Endothelial cell of umbilical vein (primary cell): ENCODE data around the gene MYLIP. TPM values are rescaled to one million over a fixed set of nuclear protein-coding genes. Genes with fewer than 3 reads are reported as not detected.

Experiments used
- BruUV-seq: library from RNA; stranded (reverse); fragments of 400-500 nt; replicated peaks from 2 replicates; lab custom pipeline; 2021; lab: Mats Ljungman, UMichigan
- CTCF ChIA-PET: fragments of 300-600, 350-600 bp; sonication (Branson Sonifier 250); formaldehyde crosslinking; loops from one replicate; lab custom pipeline; 2021; ENCODE audit warnings: antibody characterized with exemption, inconsistent platforms; lab: Charles Lee
- POLR2A ChIA-PET: fragments of 300-600, 350-600 bp; sonication (Branson Sonifier 250); formaldehyde crosslinking; loops from one replicate; lab custom pipeline; 2021; ENCODE audit warnings: antibody characterized with exemption, inconsistent platforms; lab: Charles Lee
- DNase-seq: peaks from one replicate; pipeline ENCODE4 v3.0.0-alpha.2; 2011; ENCODE audit warnings: low read depth, low spot score
- FAIRE-seq: peaks from 2 replicates; lab custom pipeline; 2011; peaks lifted over from hg19 to GRCh38; lab: Jason Lieb, UNC
- H2AFZ ChIP-seq: 2 replicates; pipeline ENCODE4 v1.6.0; 2012; ENCODE audit warnings: low read depth, low read length, control low read depth, inconsistent platforms
- H3K27ac ChIP-seq: 2 replicates; pipeline ENCODE4 v1.5.1; 2011; ENCODE audit warnings: low read depth, mild to moderate bottlenecking, control low read depth, low read length, moderate library complexity; ENCODE audit not compliant: insufficient read depth
- H3K27me3 ChIP-seq, 2 experiments: 2 replicates each; pipeline versions ENCODE4 v1.6.0 to v1.6.1; 2011; ENCODE audit warnings: low read length in 2 of 2, mixed read lengths in 1 of 2; ENCODE audit not compliant: control insufficient read depth in 2 of 2, insufficient read depth in 2 of 2
- H3K36me3 ChIP-seq, 2 experiments: 2 replicates in 1 of 2; 3 replicates in 1 of 2; pipeline ENCODE4 v1.5.1; 2011; ENCODE audit warnings: low read length in 2 of 2, mild to moderate bottlenecking in 1 of 2, moderate library complexity in 1 of 2; ENCODE audit not compliant: control insufficient read depth in 2 of 2, insufficient read depth in 2 of 2; ENCODE audit errors: extremely low read depth in 1 of 2
- H3K4me1 ChIP-seq: 3 replicates; pipeline ENCODE4 v1.5.1; 2011; ENCODE audit warnings: mild to moderate bottlenecking, low read length; ENCODE audit not compliant: control insufficient read depth, insufficient read depth; ENCODE audit errors: extremely low read depth
- H3K4me2 ChIP-seq: 2 replicates; pipeline ENCODE4 v1.6.1; 2011; ENCODE audit warnings: low read length, control low read depth, mixed read lengths; ENCODE audit not compliant: insufficient read depth
- H3K4me3 ChIP-seq, 3 experiments: fragments of 200-600 bp in 1 of 3; sonication (generic), shearing (Covaris generic) in 1 of 3; replicated peaks in 1 of 3; 2 replicates each; pipeline ENCODE4 v1.5.1; 2011 to 2016; ENCODE audit warnings: control low read depth in 3 of 3, low read length in 3 of 3, mild to moderate bottlenecking in 2 of 3, inconsistent platforms in 1 of 3, low read depth in 1 of 3, moderate library complexity in 1 of 3; ENCODE audit not compliant: insufficient read depth in 1 of 3
- H3K79me2 ChIP-seq: 2 replicates; pipeline ENCODE4 v1.6.0; 2012; ENCODE audit warnings: low read length, inconsistent platforms; ENCODE audit not compliant: control insufficient read depth, insufficient read depth
- H3K9ac ChIP-seq: replicated peaks from 2 replicates; pipeline ENCODE3; 2011; ENCODE audit warnings: low read length, control low read depth; ENCODE audit not compliant: insufficient read depth; ENCODE audit errors: extremely low read depth
- H3K9me1 ChIP-seq: replicated peaks from 3 replicates; pipeline ENCODE4 v1.6.0; 2011; ENCODE audit warnings: mild to moderate bottlenecking, low read length; ENCODE audit not compliant: control insufficient read depth, insufficient read depth; ENCODE audit errors: extremely low read depth
- H3K9me3 ChIP-seq: replicated peaks from 2 replicates; pipeline ENCODE4 v1.5.1; 2012; ENCODE audit warnings: low read length, inconsistent platforms; ENCODE audit not compliant: control insufficient read depth, insufficient read depth
- H4K20me1 ChIP-seq: replicated peaks from 2 replicates; pipeline ENCODE3; 2011; ENCODE audit warnings: mild to moderate bottlenecking, low read length; ENCODE audit not compliant: control insufficient read depth, insufficient read depth; ENCODE audit errors: extremely low read depth
- CTCF ChIP-seq, 2 donors: IDR thresholded peaks; 1 replicate in 1 of 2; 2 replicates in 1 of 2; pipeline ENCODE4 v1.5.1; 2011; ENCODE audit warnings: low read length in 2 of 2, mild to moderate bottlenecking in 2 of 2, moderate library complexity in 2 of 2, control low read depth in 1 of 2, inconsistent platforms in 1 of 2, low read depth in 1 of 2; ENCODE audit not compliant: insufficient read depth in 1 of 2; ENCODE audit errors: extremely low read depth in 1 of 2
- EZH2 ChIP-seq: IDR thresholded peaks from 2 replicates; pipeline ENCODE4 v1.6.1; 2012; ENCODE audit warnings: borderline replicate concordance, low read depth, mild to moderate bottlenecking, moderate library complexity, low read length, inconsistent platforms; ENCODE audit not compliant: severe bottlenecking
- FOS ChIP-seq: IDR thresholded peaks from 2 replicates; pipeline ENCODE4 v1.6.1; 2011; ENCODE audit warnings: mild to moderate bottlenecking, low read length, moderate library complexity, borderline replicate concordance; ENCODE audit not compliant: insufficient read depth
- GATA2 ChIP-seq: IDR thresholded peaks from 2 replicates; pipeline ENCODE4 v1.7.0; 2011; ENCODE audit warnings: low read depth, mild to moderate bottlenecking, moderate library complexity, mixed read lengths, low read length; ENCODE audit not compliant: insufficient read length, insufficient read depth
- JUN ChIP-seq: IDR thresholded peaks from 2 replicates; pipeline ENCODE4 v1.6.1; 2011; ENCODE audit warnings: borderline replicate concordance, low read depth; ENCODE audit not compliant: insufficient read length, insufficient read depth
- MAX ChIP-seq: IDR thresholded peaks from 2 replicates; pipeline ENCODE4 v1.6.1; 2011; ENCODE audit not compliant: insufficient read depth, insufficient read length
- MYC ChIP-seq: IDR thresholded peaks from one replicate; pipeline ENCODE4 v1.6.1; 2011; ENCODE audit warnings: mild to moderate bottlenecking, low read depth, low read length
- POLR2A ChIP-seq: IDR thresholded peaks from 2 replicates; pipeline ENCODE4 v1.6.1; 2012; ENCODE audit warnings: low read depth, mild to moderate bottlenecking, control low read depth, low read length
- POLR2AphosphoS5 ChIP-seq: IDR thresholded peaks from 2 replicates; pipeline ENCODE4 v1.6.1; 2012; ENCODE audit warnings: low read depth, mild to moderate bottlenecking, control low read depth, low read length, moderate library complexity; ENCODE audit not compliant: insufficient read depth
- dilution Hi-C: fragments of 300-500 bp; cut with MboI; formaldehyde crosslinking; loops from one replicate; pipeline ENCODE4 v1.15.0; 2019; ENCODE audit warnings: low sequenced_read_pairs; ENCODE audit not compliant: extremely low pct_ligation_motif_present
- intact Hi-C: fragments of 100-400 bp; cut with micrococcal nuclease; formaldehyde crosslinking; loops from one replicate; pipeline ENCODE4 v1.10.0; 2022
- polyA plus RNA-seq, 4 experiments: library from polyadenylated mRNA; depleted of rRNA in 3 of 4; stranded (reverse) in 3 of 4; unstranded in 1 of 4; fragments of >200 nt; gene quantifications; 2 replicates each; pipeline versions ENCODE4 v1.2.1 to v1.2.3, GENCODE V29; 2011 to 2012; ENCODE audit warnings: missing spikeins in 1 of 4
- total RNA-seq: library from RNA; stranded (reverse); gene quantifications from 2 replicates; pipeline ENCODE4 v1.2.3, GENCODE V29; 2021

Gene MYLIP
- total and polyA plus RNA-seq, 2 donors (not counting 3 experiments of a cell fraction or from before 2014, with no cell fraction given), result 16.9 to 19.2 TPM

GRCh38 chr6:16130932-16131387 lies 2.1 kb downstream of the MYLIP start:
- Histone ChIP-seq H3K9me3 (no peaks in the 10 kb centered on the region), H3K9me1 (no peaks in the 10 kb centered on the region), H3K9ac (peak overlapping the region; percentile 86), H3K27ac (peak overlapping the region; percentile 71), H3K4me3 (peak overlapping the region in 2 of 3 experiments; percentile 64 to 98), H3K27me3 (peaks cover 0 to 3% of the 10 kb centered on the region in 2 experiments), H3K79me2 (peaks cover 38% of the 10 kb centered on the region), H2AFZ (no peak overlapping the region), H3K4me2 (peak overlapping the region; percentile 93), H4K20me1 (no peaks in the 10 kb centered on the region), H3K36me3 (peaks cover 0 to 5% of the 10 kb centered on the region in 2 experiments), H3K4me1 (peaks cover 24% of the 10 kb centered on the region)
- DNase-seq, result peak; percentile 88
- FAIRE-seq, result peak; percentile 98
- intact Hi-C loops, result loop anchor here (1.0 to 5.0 kb wide), 6 partner anchors 32 to 1736 kb away; no protein-coding TSS in a partner anchor
- no TSS peak for BruUV-seq
- dilution Hi-C loops, result no loop called here
- TF ChIP-seq MYC, result no peak
- TF ChIP-seq EZH2, result no peak
- TF ChIP-seq JUN, result no peak
- no peak for TF ChIP-seq MAX
- TF ChIP-seq GATA2, result no peak
- no peak for TF ChIP-seq POLR2A
- no peak for TF ChIP-seq POLR2AphosphoS5
- TF ChIP-seq CTCF (IDR thresholded peaks at IDR 0.05; ENCODE audit: extremely low read depth in 1 of 2, insufficient read depth in 1 of 2, low read depth in 1 of 2, low read length in 2 of 2), result no peak
- TF ChIP-seq FOS, result no peak
- ChIA-PET CTCF (interaction anchor here (0.9 to 4.0 kb wide), 17 partner anchors 15 to 468 kb away, joined by 3 to 28 read pairs (median 4); partner anchors contain the start of gene DTNBP1), POLR2A (interaction anchor here (1.1 to 1.4 kb wide), 3 partner anchors 49 to 439 kb away, joined by 3 to 6 read pairs (median 5); no protein-coding TSS in a partner anchor)
